GM13977 (cell line): ENCODE measurements around the gene NHP2.

ENCODE experiments used
- DNase-seq: peaks from one replicate; pipeline ENCODE4 v3.0.0; 2012; ENCODE audit warnings: low spot score
- in situ Hi-C: fragments of 300-500 bp; cut with MboI; formaldehyde crosslinking; loops from one replicate; pipeline ENCODE4 v1.12.0; 2022; ENCODE audit warnings: low sequenced_read_pairs, low pct_unique_long_range_greater_than_20kb, mixed read lengths, inconsistent platforms; ENCODE audit not compliant: unreplicated experiment
- TF ChIP-seq, protein P1 (sequence below): IDR thresholded peaks from 2 replicates; pipeline ENCODE4 v1.5.1; 2012; ENCODE audit warnings: mild to moderate bottlenecking, control low read depth; ENCODE audit not compliant: insufficient read depth; ENCODE audit errors: extremely low read depth, missing control alignments

Gene NHP2

DNA sequence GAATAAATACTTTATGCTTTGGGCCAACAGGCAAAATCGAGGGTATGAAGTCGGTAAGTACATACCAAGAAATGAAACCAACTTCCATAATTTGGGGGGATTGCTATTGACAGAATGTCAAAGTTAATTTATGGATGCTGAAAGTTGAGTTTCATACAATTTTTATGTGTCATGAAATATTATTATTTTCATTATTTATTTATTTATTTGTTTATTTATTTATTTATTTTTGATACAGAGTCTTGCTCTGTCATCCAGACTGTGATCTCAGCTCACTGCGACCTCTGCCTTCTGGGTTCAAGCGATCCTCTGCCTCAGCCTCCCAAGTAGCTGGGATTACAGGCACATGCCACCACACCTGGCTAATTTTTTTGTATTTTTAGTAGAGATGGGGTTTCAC is 38.0 kb upstream of the NHP2 start:
- in situ Hi-C loops: no loop called here
- DNase-seq: no peak
- TF ChIP-seq, protein P1, sequence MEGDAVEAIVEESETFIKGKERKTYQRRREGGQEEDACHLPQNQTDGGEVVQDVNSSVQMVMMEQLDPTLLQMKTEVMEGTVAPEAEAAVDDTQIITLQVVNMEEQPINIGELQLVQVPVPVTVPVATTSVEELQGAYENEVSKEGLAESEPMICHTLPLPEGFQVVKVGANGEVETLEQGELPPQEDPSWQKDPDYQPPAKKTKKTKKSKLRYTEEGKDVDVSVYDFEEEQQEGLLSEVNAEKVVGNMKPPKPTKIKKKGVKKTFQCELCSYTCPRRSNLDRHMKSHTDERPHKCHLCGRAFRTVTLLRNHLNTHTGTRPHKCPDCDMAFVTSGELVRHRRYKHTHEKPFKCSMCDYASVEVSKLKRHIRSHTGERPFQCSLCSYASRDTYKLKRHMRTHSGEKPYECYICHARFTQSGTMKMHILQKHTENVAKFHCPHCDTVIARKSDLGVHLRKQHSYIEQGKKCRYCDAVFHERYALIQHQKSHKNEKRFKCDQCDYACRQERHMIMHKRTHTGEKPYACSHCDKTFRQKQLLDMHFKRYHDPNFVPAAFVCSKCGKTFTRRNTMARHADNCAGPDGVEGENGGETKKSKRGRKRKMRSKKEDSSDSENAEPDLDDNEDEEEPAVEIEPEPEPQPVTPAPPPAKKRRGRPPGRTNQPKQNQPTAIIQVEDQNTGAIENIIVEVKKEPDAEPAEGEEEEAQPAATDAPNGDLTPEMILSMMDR: no peak

DNA sequence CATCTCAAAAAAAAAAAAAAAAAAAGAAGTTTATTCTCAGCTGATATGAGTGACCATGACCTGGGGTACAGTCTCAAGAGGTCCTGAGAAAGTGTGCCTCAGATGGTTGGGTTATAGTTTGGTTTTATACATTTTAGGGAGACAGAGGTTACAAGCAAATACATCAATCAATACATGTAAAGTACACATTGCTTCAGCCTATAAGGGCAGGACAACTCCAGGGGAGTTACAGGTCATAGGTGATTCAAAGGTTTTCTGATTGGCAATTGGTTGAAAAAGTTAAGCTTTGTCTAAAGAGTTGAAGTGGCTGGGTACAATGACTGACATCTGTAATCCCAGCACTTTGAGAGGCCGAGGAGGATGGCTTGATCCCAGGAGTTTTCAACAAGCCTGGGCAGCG is 35.7 kb upstream of the NHP2 start:
- DNase-seq: no peak
- TF ChIP-seq, protein P1: no peak
- in situ Hi-C loops: no loop called here

DNA sequence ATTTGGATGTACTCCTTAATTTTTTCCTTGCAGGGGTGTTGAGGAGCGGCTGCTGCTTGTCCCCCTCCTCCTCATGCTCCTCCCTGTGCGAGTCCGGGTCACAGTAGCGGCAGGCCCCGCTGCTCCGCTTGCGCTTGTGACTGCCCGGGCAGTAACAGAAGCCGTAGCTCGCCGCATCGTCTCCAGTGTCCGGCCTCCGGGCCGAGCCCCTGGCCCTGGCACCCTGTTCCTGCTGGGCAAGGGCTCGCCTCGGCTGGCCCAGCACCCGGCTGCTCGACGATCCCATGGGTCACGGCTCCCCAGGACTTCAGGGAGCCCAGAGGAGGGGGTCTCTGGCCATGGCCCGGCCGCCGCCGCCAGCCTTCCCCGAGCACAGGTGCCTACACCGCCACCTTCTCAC is 33.3 kb upstream of the NHP2 start, which contains the start of gene GMCL2:
Gene GMCL2 (minus strand): TSS at position 358 of the 400 bp plus-strand sequence. CDS start 72 bp downstream, at position 286.
- in situ Hi-C loops: no loop called here
- TF ChIP-seq, protein P1: no peak

DNA sequence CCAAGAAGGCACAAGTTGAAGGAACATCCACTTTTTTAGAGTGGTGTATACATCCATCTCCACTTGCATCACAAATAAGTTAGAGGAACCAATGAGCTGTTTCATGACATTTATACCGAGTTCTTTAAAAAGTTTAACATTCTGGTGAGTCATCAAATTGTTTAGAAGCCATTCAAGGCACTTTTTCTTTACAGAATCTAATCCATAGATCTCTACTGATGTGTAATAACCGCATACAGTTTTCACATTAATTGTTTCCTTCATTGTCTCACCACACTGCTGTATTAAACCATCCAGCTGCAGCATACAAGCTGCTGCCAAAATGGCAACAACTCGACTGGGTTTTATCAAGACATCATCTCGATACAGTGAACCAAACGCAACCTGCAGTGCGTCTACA is 32.7 kb upstream of the NHP2 start:
- DNase-seq: no peak
- in situ Hi-C loops: no loop called here
- TF ChIP-seq, protein P1: no peak

More for the DNA sequence above, 33.3 kb upstream of the NHP2 start, which contains the start of gene GMCL2:
- DNase-seq: no peak

DNA sequence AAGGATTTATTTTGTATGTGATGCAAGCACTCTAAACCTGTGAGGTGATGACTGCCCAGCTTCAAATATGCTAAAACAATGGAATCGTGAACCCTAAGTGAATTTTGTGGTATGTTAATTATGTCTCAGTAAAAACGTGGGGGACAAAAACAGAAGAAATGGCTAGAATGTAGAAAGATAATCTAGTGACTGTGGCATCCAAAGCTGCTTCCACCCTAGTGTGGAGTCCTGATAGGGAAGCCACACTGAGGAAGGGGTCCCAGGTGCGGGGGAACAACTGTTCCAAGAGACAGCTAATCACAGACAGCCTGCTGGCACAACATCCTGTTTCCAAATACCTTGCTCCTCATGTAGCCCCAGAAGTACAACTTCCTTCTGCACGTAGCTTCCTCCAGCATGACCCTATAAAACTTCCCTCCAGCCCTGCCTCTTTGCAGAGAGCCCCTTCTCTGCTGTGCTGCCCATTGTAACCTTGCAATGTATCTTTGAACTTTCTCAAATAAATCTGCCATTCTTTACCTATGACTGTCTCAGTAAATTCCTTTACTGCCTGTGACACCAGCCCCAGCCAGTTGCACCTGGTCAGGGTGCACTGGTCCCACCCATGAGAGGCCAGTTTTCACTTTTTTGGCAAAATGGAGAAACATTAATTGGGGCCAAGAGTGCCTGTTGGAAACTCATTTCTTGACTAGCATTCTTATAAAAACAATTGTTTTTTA is 28.6 kb upstream of the NHP2 start:
- DNase-seq: no peak
- TF ChIP-seq, protein P1: no peak
- in situ Hi-C loops: no loop called here

DNA sequence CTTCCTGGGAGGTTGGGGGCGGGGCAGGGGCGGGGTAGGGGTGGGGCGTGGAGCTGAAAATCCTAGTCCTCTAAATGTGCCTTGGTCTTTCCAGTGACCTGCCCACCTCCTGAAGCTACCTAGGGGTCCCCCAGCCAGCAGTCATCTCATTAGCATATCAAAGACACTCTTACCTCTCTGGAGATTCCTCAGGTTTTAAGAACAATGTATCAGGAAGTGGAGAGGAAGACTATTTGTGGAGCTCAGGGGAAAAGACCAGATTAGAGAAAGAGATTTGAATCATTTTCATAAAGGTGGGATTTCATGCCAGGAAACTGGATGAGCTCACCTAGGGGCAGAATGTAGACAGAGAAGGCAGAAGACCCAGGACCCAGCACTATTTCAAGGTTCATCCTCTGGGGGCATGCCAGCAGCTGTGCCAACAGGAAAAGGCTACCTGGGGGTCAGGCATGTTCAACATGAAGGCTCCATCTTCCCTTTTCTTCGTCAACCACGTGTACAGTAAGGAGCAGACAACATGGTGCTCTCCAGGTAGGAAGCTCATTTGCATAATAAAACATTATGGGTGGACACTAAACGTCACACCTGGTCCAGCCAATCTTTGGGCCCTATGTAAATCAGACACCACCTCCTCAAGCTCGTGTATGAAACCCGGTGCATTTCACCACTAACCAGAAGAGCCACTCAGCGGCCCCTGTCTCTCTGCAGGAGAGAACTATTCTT is 26.6 kb upstream of the NHP2 start:
- TF ChIP-seq, protein P1: no peak
- DNase-seq: no peak
- in situ Hi-C loops: no loop called here
